HG02571 (cell line): Measurements from ENCODE around the gene PARD3B.

ENCODE experiments used
- ATAC-seq: cut with Tn5 transposase; IDR thresholded peaks from one replicate; pipeline ENCODE4 v1.9.1; 2021; ENCODE audit warnings: mild to moderate bottlenecking, moderate library complexity; ENCODE audit not compliant: unreplicated experiment

Gene PARD3B

GRCh38 chr2:205032093-205032551 lies 486.8 kb downstream of the PARD3B start:
- no peak for ATAC-seq

GRCh38 chr2:205033431-205033830 lies 488.2 kb downstream of the PARD3B start:
- no peak for ATAC-seq

- no peak for ATAC-seq
These were observed 488.8 kb downstream of the PARD3B start for GRCh38 chr2:205034034-205034433.

GRCh38 chr2:205040323-205040722 lies 495.0 kb downstream of the PARD3B start:
- no peak for ATAC-seq

GRCh38 chr2:205041472-205042130 lies 496.3 kb downstream of the PARD3B start:
- ATAC-seq: no peak

- ATAC-seq: no peak
These were observed 498.0 kb downstream of the PARD3B start for GRCh38 chr2:205043285-205043684.

GRCh38 chr2:205045706-205046105 lies 500.4 kb downstream of the PARD3B start:
- ATAC-seq: no peak

- ATAC-seq: no peak
These were observed 502.1 kb downstream of the PARD3B start for GRCh38 chr2:205047273-205047839.

GRCh38 chr2:205051417-205051816 lies 506.1 kb downstream of the PARD3B start:
- ATAC-seq: no peak

GRCh38 chr2:205052781-205053180 lies 507.5 kb downstream of the PARD3B start:
- ATAC-seq: no peak

GRCh38 chr2:205053827-205054410 lies 508.6 kb downstream of the PARD3B start:
- ATAC-seq: no peak

GRCh38 chr2:205054789-205055188 lies 509.5 kb downstream of the PARD3B start:
- no peak for ATAC-seq

GRCh38 chr2:205055251-205055650 lies 510.0 kb downstream of the PARD3B start:
- no peak for ATAC-seq

GRCh38 chr2:205056151-205056561 lies 510.9 kb downstream of the PARD3B start:
- ATAC-seq: no peak

- ATAC-seq: no peak
These were observed 513.1 kb downstream of the PARD3B start for GRCh38 chr2:205058409-205058808.

- no peak for ATAC-seq
These were observed 515.0 kb downstream of the PARD3B start for GRCh38 chr2:205060269-205060668.

GRCh38 chr2:205066081-205066480 lies 520.8 kb downstream of the PARD3B start:
- no peak for ATAC-seq

- no peak for ATAC-seq
These were observed 524.7 kb downstream of the PARD3B start for GRCh38 chr2:205069928-205070327.

- ATAC-seq: no peak
These were observed 525.6 kb downstream of the PARD3B start for GRCh38 chr2:205070889-205071288.

- no peak for ATAC-seq
These were observed 528.3 kb downstream of the PARD3B start for GRCh38 chr2:205073433-205074020.

GRCh38 chr2:205076405-205076804 lies 531.1 kb downstream of the PARD3B start:
- ATAC-seq: no peak

GRCh38 chr2:205077159-205077558 lies 531.9 kb downstream of the PARD3B start:
- ATAC-seq: no peak
